OCI-LY7 (cell line): ENCODE data around the gene ZFAND4.

Experiments used
- EZH2phosphoT487 ChIP-seq: fragments of 200-600 bp; sonication (generic); IDR thresholded peaks from 2 replicates; pipeline ENCODE4 v1.6.1; 2018; ENCODE audit warnings: low read depth, borderline replicate concordance, mild to moderate bottlenecking, mixed run types, antibody characterized with exemption, low read length, moderate library complexity, mixed read lengths
- TF ChIP-seq, protein P1 (sequence below): fragments of 200-600 bp; sonication (generic); conservative IDR thresholded peaks from 2 replicates; pipeline ENCODE4 v1.5.1; 2014; ENCODE audit warnings: mild to moderate bottlenecking, antibody characterized with exemption, low read length, moderate library complexity, mixed read lengths

DNA sequence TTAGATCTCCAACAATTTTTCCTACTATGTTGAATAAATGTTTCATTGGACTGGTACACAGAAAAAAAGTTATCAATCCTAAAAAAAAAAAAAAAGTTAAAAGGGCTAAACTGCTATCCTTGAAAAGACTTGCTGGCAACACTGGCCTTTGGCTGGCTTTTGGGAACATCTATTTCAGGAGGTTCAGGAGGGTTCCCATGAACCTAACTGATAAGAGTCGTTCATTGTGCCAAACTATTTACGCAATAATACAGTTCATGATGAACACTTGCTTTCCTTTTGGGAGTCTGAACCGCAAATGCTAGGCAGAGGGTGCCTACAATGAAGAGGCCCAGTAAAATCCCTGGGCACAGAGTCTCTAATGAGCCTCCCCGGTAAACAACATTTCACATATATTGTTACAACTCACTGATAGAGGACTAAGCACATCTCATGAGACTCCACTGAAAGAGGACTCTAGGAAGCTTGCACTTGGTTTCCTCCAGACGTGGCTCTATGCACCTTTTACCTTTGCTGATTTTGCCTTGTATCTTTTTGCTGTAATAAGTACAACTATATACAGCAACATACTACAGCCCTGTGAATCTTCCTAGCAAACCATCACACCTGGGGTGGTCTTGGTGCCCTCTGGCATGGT lies 45.0 kb downstream of the ZFAND4 start:
- no peak for TF ChIP-seq EZH2phosphoT487
- TF ChIP-seq, protein P1, sequence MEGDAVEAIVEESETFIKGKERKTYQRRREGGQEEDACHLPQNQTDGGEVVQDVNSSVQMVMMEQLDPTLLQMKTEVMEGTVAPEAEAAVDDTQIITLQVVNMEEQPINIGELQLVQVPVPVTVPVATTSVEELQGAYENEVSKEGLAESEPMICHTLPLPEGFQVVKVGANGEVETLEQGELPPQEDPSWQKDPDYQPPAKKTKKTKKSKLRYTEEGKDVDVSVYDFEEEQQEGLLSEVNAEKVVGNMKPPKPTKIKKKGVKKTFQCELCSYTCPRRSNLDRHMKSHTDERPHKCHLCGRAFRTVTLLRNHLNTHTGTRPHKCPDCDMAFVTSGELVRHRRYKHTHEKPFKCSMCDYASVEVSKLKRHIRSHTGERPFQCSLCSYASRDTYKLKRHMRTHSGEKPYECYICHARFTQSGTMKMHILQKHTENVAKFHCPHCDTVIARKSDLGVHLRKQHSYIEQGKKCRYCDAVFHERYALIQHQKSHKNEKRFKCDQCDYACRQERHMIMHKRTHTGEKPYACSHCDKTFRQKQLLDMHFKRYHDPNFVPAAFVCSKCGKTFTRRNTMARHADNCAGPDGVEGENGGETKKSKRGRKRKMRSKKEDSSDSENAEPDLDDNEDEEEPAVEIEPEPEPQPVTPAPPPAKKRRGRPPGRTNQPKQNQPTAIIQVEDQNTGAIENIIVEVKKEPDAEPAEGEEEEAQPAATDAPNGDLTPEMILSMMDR = no peak
